HT1080 (cell line): ENCODE measurements around the gene ATP6V1G1. TPM values are rescaled to one million over a fixed set of nuclear protein-coding genes. Genes with fewer than 3 reads are reported as not detected.
"Not testable (repeated sequence)": the region's sequence is repeated elsewhere in the genome, so short reads cannot be mapped to it uniquely, and the experiment has no call there.

ENCODE experiments used
- DNase-seq: peaks from one replicate; pipeline ENCODE4 v3.0.0-alpha.2; 2015; ENCODE audit warnings: low read depth
- total RNA-seq: library from RNA; depleted of rRNA; stranded (reverse); fragments of >200 nt; shearing (Covaris generic); gene quantifications from 2 replicates; pipeline ENCODE4 v1.2.3, GENCODE V29; 2014

Gene ATP6V1G1
- total RNA-seq, 1 experiment from 2014 or later, result 96.0 TPM

GRCh38 chr9:114578134-114578533, 9.4 kb upstream of the ATP6V1G1 start:
- DNase-seq, result not testable (repeated sequence)

GRCh38 chr9:114580609-114581193, 6.9 kb upstream of the ATP6V1G1 start:
- no peak for DNase-seq

- no peak for DNase-seq
Measured at GRCh38 chr9:114583371-114584155, 4.0 kb upstream of the ATP6V1G1 start.

GRCh38 chr9:114588210-114588609, 641 bp downstream of the ATP6V1G1 start:
- no peak for DNase-seq

GRCh38 chr9:114588651-114589526, 1.3 kb downstream of the ATP6V1G1 start:
- DNase-seq, result peak; percentile 10

GRCh38 chr9:114590328-114590727, 2.8 kb downstream of the ATP6V1G1 start:
- DNase-seq, result no peak

GRCh38 chr9:114591291-114591787, 3.8 kb downstream of the ATP6V1G1 start:
- no peak for DNase-seq

- no peak for DNase-seq
Measured at GRCh38 chr9:114591849-114592248, 4.3 kb downstream of the ATP6V1G1 start.

GRCh38 chr9:114592356-114592755, 4.8 kb downstream of the ATP6V1G1 start:
- peak; percentile 56 for DNase-seq

GRCh38 chr9:114594136-114594535, 6.6 kb downstream of the ATP6V1G1 start:
- no peak for DNase-seq

- DNase-seq, result not testable (repeated sequence)
Measured at GRCh38 chr9:114600502-114601248, 13.1 kb downstream of the ATP6V1G1 start.

GRCh38 chr9:114601787-114602186, 14.2 kb downstream of the ATP6V1G1 start:
- not testable (repeated sequence) for DNase-seq

GRCh38 chr9:114602620-114603019, 15.1 kb downstream of the ATP6V1G1 start:
- no peak for DNase-seq

- peak; percentile 23 for DNase-seq
Measured at GRCh38 chr9:114603248-114603647, 15.7 kb downstream of the ATP6V1G1 start.

- no peak for DNase-seq
Measured at GRCh38 chr9:114604989-114605388, 17.4 kb downstream of the ATP6V1G1 start.

GRCh38 chr9:114606068-114606467, 18.5 kb downstream of the ATP6V1G1 start:
- no peak for DNase-seq

- DNase-seq, result peak; percentile 19
Measured at GRCh38 chr9:114606597-114607207, 19.1 kb downstream of the ATP6V1G1 start.

- no peak for DNase-seq
Measured at GRCh38 chr9:114607671-114608524, 20.3 kb downstream of the ATP6V1G1 start.

- DNase-seq, result no peak
Measured at GRCh38 chr9:114608525-114608796, 20.9 kb downstream of the ATP6V1G1 start.
